ENCODE measurements around the gene SFMBT1. TPM values are rescaled to one million over a fixed set of nuclear protein-coding genes. Genes with fewer than 3 reads are reported as not detected.

The SFMBT1 gene
- total RNA-seq, 2 experiments from 2014 or later = 15.1 to 15.4 TPM

- Mint-ChIP-seq H3K36me3 (ENCODE audit: low read depth) (peaks cover 10% of the 10 kb centered on the region), H3K27me3 (ENCODE audit: low read depth) (no peaks in the 10 kb centered on the region), H3K4me1 (ENCODE audit: low read depth) (peaks cover 14% of the 10 kb centered on the region), H3K9me3 (no peaks in the 10 kb centered on the region), H3K4me3 (no peak overlapping the region), H3K27ac (no peak overlapping the region)
- CTCF ChIA-PET = interaction anchor here (0.6 kb wide), 1 partner anchor 9 kb away, joined by 3 read pairs; no protein-coding TSS in a partner anchor
- no peak for DNase-seq
- intact Hi-C loops (cut with micrococcal nuclease) = no loop called here
Measured at GRCh38 chr3:52971895-52972294, 74.0 kb downstream of the SFMBT1 start.

GRCh38 chr3:52967398-52967797 lies 78.5 kb downstream of the SFMBT1 start:
- Mint-ChIP-seq H3K36me3 (ENCODE audit: low read depth) (peaks cover 18% of the 10 kb centered on the region), H3K27ac (no peak overlapping the region)
- intact Hi-C loops (cut with micrococcal nuclease) = no loop called here

GRCh38 chr3:52962160-52962559 lies 83.7 kb downstream of the SFMBT1 start:
- Mint-ChIP-seq H3K27ac (no peak overlapping the region), H3K4me1 (ENCODE audit: low read depth) (peaks cover 14% of the 10 kb centered on the region), H3K4me3 (no peak overlapping the region), H3K27me3 (ENCODE audit: low read depth) (no peaks in the 10 kb centered on the region), H3K36me3 (ENCODE audit: low read depth) (peaks cover 19% of the 10 kb centered on the region), H3K9me3 (peaks cover 1% of the 10 kb centered on the region)
- CTCF ChIA-PET = no interaction called here
- intact Hi-C loops (cut with micrococcal nuclease) = no loop called here
- no peak for DNase-seq

More at GRCh38 chr3:52967398-52967797, 78.5 kb downstream of the SFMBT1 start:
- Mint-ChIP-seq H3K9me3 (no peaks in the 10 kb centered on the region), H3K4me3 (no peak overlapping the region), H3K27me3 (ENCODE audit: low read depth) (no peaks in the 10 kb centered on the region), H3K4me1 (ENCODE audit: low read depth) (peaks cover 2% of the 10 kb centered on the region)
- CTCF ChIA-PET = no interaction called here
- DNase-seq = no peak

- no peak for DNase-seq
- Mint-ChIP-seq H3K4me3 (no peak overlapping the region), H3K27me3 (ENCODE audit: low read depth) (no peaks in the 10 kb centered on the region), H3K4me1 (ENCODE audit: low read depth) (peaks cover 24% of the 10 kb centered on the region), H3K27ac (no peak overlapping the region), H3K9me3 (peaks cover 1% of the 10 kb centered on the region), H3K36me3 (ENCODE audit: low read depth) (peaks cover 16% of the 10 kb centered on the region)
- CTCF ChIA-PET = no interaction called here
- intact Hi-C loops (cut with micrococcal nuclease) = no loop called here
Measured at GRCh38 chr3:52959773-52960172, 86.1 kb downstream of the SFMBT1 start.

- peaks cover 4% of the 10 kb centered on the region for H3K36me3 Mint-ChIP-seq (ENCODE audit: low read depth)
- H3K27ac Mint-ChIP-seq = no peak overlapping the region
- DNase-seq = no peak
- H3K4me3 Mint-ChIP-seq = no peak overlapping the region
- CTCF ChIA-PET = no interaction called here
- intact Hi-C loops (cut with micrococcal nuclease) = no loop called here
- H3K4me1 Mint-ChIP-seq (ENCODE audit: low read depth) = peaks cover 4% of the 10 kb centered on the region
- H3K9me3 Mint-ChIP-seq = no peaks in the 10 kb centered on the region
- H3K27me3 Mint-ChIP-seq (ENCODE audit: low read depth) = no peaks in the 10 kb centered on the region
Measured at GRCh38 chr3:52939600-52939999, 106.3 kb downstream of the SFMBT1 start.

GRCh38 chr3:52934630-52935530 lies 111.0 kb downstream of the SFMBT1 start:
- CTCF ChIA-PET = interaction anchor here (0.6 to 1.6 kb wide), 17 partner anchors 14 to 138 kb away, joined by 3 to 7 read pairs (median 4); no protein-coding TSS in a partner anchor
- H3K27me3 Mint-ChIP-seq (ENCODE audit: low read depth) = no peaks in the 10 kb centered on the region
- peak; percentile 76 for DNase-seq
- peaks cover 10% of the 10 kb centered on the region for H3K4me1 Mint-ChIP-seq (ENCODE audit: low read depth)
- H3K27ac Mint-ChIP-seq = no peak overlapping the region
- H3K9me3 Mint-ChIP-seq = no peaks in the 10 kb centered on the region
- H3K36me3 Mint-ChIP-seq (ENCODE audit: low read depth) = peaks cover 2% of the 10 kb centered on the region
- intact Hi-C loops (cut with micrococcal nuclease) = loop anchor here (1.0 to 2.0 kb wide), 6 partner anchors 38 to 193 kb away; partner anchors contain the start of gene STIMATE
- H3K4me3 Mint-ChIP-seq = no peak overlapping the region

- CTCF ChIA-PET = interaction anchor here (0.6 to 1.6 kb wide), 5 partner anchors 11 to 159 kb away, joined by 3 to 4 read pairs (median 4); no protein-coding TSS in a partner anchor
- H3K4me1 Mint-ChIP-seq (ENCODE audit: low read depth) = peaks cover 10% of the 10 kb centered on the region
- intact Hi-C loops (cut with micrococcal nuclease) = no loop called here
- H3K27ac Mint-ChIP-seq = no peak overlapping the region
- H3K36me3 Mint-ChIP-seq (ENCODE audit: low read depth) = peaks cover 3% of the 10 kb centered on the region
- no peaks in the 10 kb centered on the region for H3K9me3 Mint-ChIP-seq
- H3K4me3 Mint-ChIP-seq = no peak overlapping the region
- H3K27me3 Mint-ChIP-seq (ENCODE audit: low read depth) = no peaks in the 10 kb centered on the region
- DNase-seq = no peak
Measured at GRCh38 chr3:52931889-52932288, 114.0 kb downstream of the SFMBT1 start.

- Mint-ChIP-seq H3K36me3 (ENCODE audit: low read depth) (peaks cover 3% of the 10 kb centered on the region), H3K9me3 (no peaks in the 10 kb centered on the region), H3K27ac (no peak overlapping the region), H3K4me1 (ENCODE audit: low read depth) (peaks cover 10% of the 10 kb centered on the region), H3K4me3 (no peak overlapping the region), H3K27me3 (ENCODE audit: low read depth) (no peaks in the 10 kb centered on the region)
- no peak for DNase-seq
- CTCF ChIA-PET = interaction anchor here (0.6 to 1.6 kb wide), 5 partner anchors 10 to 158 kb away, joined by 3 to 4 read pairs (median 4); no protein-coding TSS in a partner anchor
- intact Hi-C loops (cut with micrococcal nuclease) = no loop called here
Measured at GRCh38 chr3:52931328-52931727, 114.5 kb downstream of the SFMBT1 start.

GRCh38 chr3:52930748-52931147 lies 115.1 kb downstream of the SFMBT1 start:
- H3K9me3 Mint-ChIP-seq = no peaks in the 10 kb centered on the region
- DNase-seq = no peak
- CTCF ChIA-PET = no interaction called here
- H3K27ac Mint-ChIP-seq = no peak overlapping the region
- intact Hi-C loops (cut with micrococcal nuclease) = no loop called here
- H3K36me3 Mint-ChIP-seq (ENCODE audit: low read depth) = peaks cover 3% of the 10 kb centered on the region
- H3K4me1 Mint-ChIP-seq (ENCODE audit: low read depth) = peaks cover 12% of the 10 kb centered on the region
- H3K4me3 Mint-ChIP-seq = no peak overlapping the region
- H3K27me3 Mint-ChIP-seq (ENCODE audit: low read depth) = no peaks in the 10 kb centered on the region

GRCh38 chr3:52926554-52926953 lies 119.3 kb downstream of the SFMBT1 start:
- Mint-ChIP-seq H3K27ac (no peak overlapping the region), H3K4me1 (ENCODE audit: low read depth) (peaks cover 9% of the 10 kb centered on the region), H3K36me3 (ENCODE audit: low read depth) (peaks cover 12% of the 10 kb centered on the region), H3K27me3 (ENCODE audit: low read depth) (no peaks in the 10 kb centered on the region), H3K4me3 (no peak overlapping the region), H3K9me3 (no peaks in the 10 kb centered on the region)
- intact Hi-C loops (cut with micrococcal nuclease) = no loop called here
- no peak for DNase-seq
- CTCF ChIA-PET = interaction anchor here (1.7 kb wide), 1 partner anchor 132 kb away, joined by 3 read pairs; no protein-coding TSS in a partner anchor

- intact Hi-C loops (cut with micrococcal nuclease) = no loop called here
- peaks cover 9% of the 10 kb centered on the region for H3K4me1 Mint-ChIP-seq (ENCODE audit: low read depth)
- no peaks in the 10 kb centered on the region for H3K9me3 Mint-ChIP-seq
- H3K4me3 Mint-ChIP-seq = no peak overlapping the region
- H3K27me3 Mint-ChIP-seq (ENCODE audit: low read depth) = no peaks in the 10 kb centered on the region
- DNase-seq = no peak
- CTCF ChIA-PET = interaction anchor here (0.8 to 0.9 kb wide), 2 partner anchors 18 to 74 kb away, joined by 3 read pairs; no protein-coding TSS in a partner anchor
- H3K36me3 Mint-ChIP-seq (ENCODE audit: low read depth) = peaks cover 14% of the 10 kb centered on the region
- H3K27ac Mint-ChIP-seq = no peak overlapping the region
Measured at GRCh38 chr3:52925405-52926313, 120.2 kb downstream of the SFMBT1 start.

GRCh38 chr3:52923963-52924362 lies 121.9 kb downstream of the SFMBT1 start:
- H3K4me3 Mint-ChIP-seq = no peak overlapping the region
- no peaks in the 10 kb centered on the region for H3K9me3 Mint-ChIP-seq
- no peak for DNase-seq
- H3K4me1 Mint-ChIP-seq (ENCODE audit: low read depth) = peaks cover 9% of the 10 kb centered on the region
- H3K27me3 Mint-ChIP-seq (ENCODE audit: low read depth) = no peaks in the 10 kb centered on the region
- H3K36me3 Mint-ChIP-seq (ENCODE audit: low read depth) = peaks cover 15% of the 10 kb centered on the region
- CTCF ChIA-PET = no interaction called here
- intact Hi-C loops (cut with micrococcal nuclease) = loop anchor here (2.0 kb wide), 1 partner anchor 23 kb away; no protein-coding TSS in a partner anchor
- H3K27ac Mint-ChIP-seq = no peak overlapping the region

Data from activated naive CD4-positive, alpha-beta T cell treated with anti-CD3 and anti-CD28 coated beads for 36 hours (primary cell).